Neural cell (in vitro differentiated cells): ENCODE results near the gene UBAC2. TPM values are rescaled to one million over a fixed set of nuclear protein-coding genes. Genes with fewer than 3 reads are reported as not detected.

Experiments
- H2AFZ ChIP-seq: fragments of 200-600, 300-800 bp; sonication (generic), shearing (Covaris generic); 2 replicates; pipeline ENCODE4 v1.6.0; 2014; ENCODE audit warnings: low read depth, mild to moderate bottlenecking, antibody characterized with exemption, low read length, moderate library complexity
- H3F3A ChIP-seq: fragments of 200-600 bp; shearing (Covaris generic); 2 replicates; pipeline ENCODE4 v1.6.1; 2016; ENCODE audit warnings: mild to moderate bottlenecking, moderate library complexity, mixed read lengths, antibody characterized with exemption, low read length; ENCODE audit not compliant: insufficient read depth, poor library complexity, severe bottlenecking
- H3K27ac ChIP-seq: fragments of 200-600, 300-800 bp; sonication (generic), shearing (Covaris generic); 2 replicates; pipeline ENCODE4 v1.5.1; 2014; ENCODE audit warnings: mild to moderate bottlenecking, low read length, moderate library complexity
- H3K27me3 ChIP-seq: fragments of 300-800, 200-600 bp; sonication (generic), shearing (Covaris generic); 2 replicates; pipeline ENCODE4 v1.6.0; 2014; ENCODE audit warnings: mild to moderate bottlenecking, low read depth, low read length, moderate library complexity; ENCODE audit not compliant: insufficient read depth
- H3K36me3 ChIP-seq: fragments of 300-800, 200-600 bp; sonication (generic), shearing (Covaris generic); 2 replicates; pipeline ENCODE4 v1.5.1; 2014; ENCODE audit warnings: mild to moderate bottlenecking, antibody characterized with exemption, low read length, moderate library complexity; ENCODE audit not compliant: insufficient read depth
- H3K4me2 ChIP-seq: fragments of 300-800, 200-600 bp; sonication (generic), shearing (Covaris generic); 2 replicates; pipeline ENCODE4 v1.6.0; 2014; ENCODE audit warnings: mild to moderate bottlenecking, low read length
- H3K4me3 ChIP-seq: fragments of 300-800, 200-600 bp; sonication (generic), shearing (Covaris generic); 2 replicates; pipeline ENCODE4 v1.5.1; 2014; ENCODE audit warnings: mild to moderate bottlenecking, low read length, moderate library complexity
- H3K79me2 ChIP-seq: fragments of 200-600 bp; shearing (Covaris generic); replicated peaks from 2 replicates; pipeline ENCODE4 v1.6.0; 2014; ENCODE audit warnings: mild to moderate bottlenecking, low read length, moderate library complexity; ENCODE audit not compliant: insufficient read depth
- H3K9ac ChIP-seq: fragments of 300-800, 200-600 bp; sonication (generic), shearing (Covaris generic); 2 replicates; pipeline ENCODE4 v1.6.1; 2016; ENCODE audit warnings: mild to moderate bottlenecking, low read length, mixed read lengths
- H3K9me2 ChIP-seq: fragments of 200-600 bp; shearing (Covaris generic); 2 replicates; pipeline ENCODE4 v1.6.1; 2016; ENCODE audit warnings: mild to moderate bottlenecking, low read length, mixed read lengths; ENCODE audit not compliant: insufficient read depth
- H3K9me3 ChIP-seq: fragments of 200-600, 300-800 bp; sonication (generic), shearing (Covaris generic); 2 replicates; pipeline ENCODE4 v1.6.1; 2016; ENCODE audit warnings: mild to moderate bottlenecking, mixed run types, low read length, moderate library complexity, mixed read lengths
- H4K20me1 ChIP-seq: fragments of 200-600 bp; shearing (Covaris generic); 2 replicates; pipeline ENCODE4 v1.6.1; 2016; ENCODE audit warnings: mild to moderate bottlenecking, mixed run types; ENCODE audit not compliant: insufficient read depth
- EP300 ChIP-seq: fragments of 450-650 bp; conservative IDR thresholded peaks from 2 replicates; pipeline ENCODE4 v1.6.1; 2014; ENCODE audit warnings: antibody characterized with exemption, mild to moderate bottlenecking, moderate library complexity; ENCODE audit not compliant: poor library complexity, severe bottlenecking
- EZH2 ChIP-seq: fragments of 200-600, 300-800 bp; shearing (Covaris generic), sonication (generic); IDR thresholded peaks from 2 replicates; pipeline ENCODE4 v1.6.1; 2014; ENCODE audit warnings: antibody characterized with exemption, low read length, borderline replicate concordance, mild to moderate bottlenecking; ENCODE audit not compliant: insufficient read depth, poor library complexity, severe bottlenecking
- MXI1 ChIP-seq: fragments of 450-650 bp; conservative IDR thresholded peaks from 2 replicates; pipeline ENCODE4 v1.6.1; 2014; ENCODE audit warnings: antibody characterized with exemption, mild to moderate bottlenecking; ENCODE audit not compliant: poor library complexity, severe bottlenecking
- POLR2AphosphoS5 ChIP-seq: IDR thresholded peaks from 2 replicates; pipeline ENCODE4 v1.6.1; 2012
- RAD21 ChIP-seq: fragments of 450-650 bp; conservative IDR thresholded peaks from 2 replicates; pipeline ENCODE4 v1.6.1; 2014; ENCODE audit warnings: antibody characterized with exemption, mild to moderate bottlenecking, moderate library complexity
- SMC3 ChIP-seq: fragments of 450-650 bp; conservative IDR thresholded peaks from 2 replicates; pipeline ENCODE4 v1.6.1; 2014; ENCODE audit warnings: antibody characterized with exemption, mild to moderate bottlenecking, moderate library complexity; ENCODE audit not compliant: poor library complexity
- TAF1 ChIP-seq: IDR thresholded peaks from 2 replicates; pipeline ENCODE4 v1.6.1; 2012; ENCODE audit warnings: low read depth
- polyA plus RNA-seq: library from polyadenylated mRNA; depleted of rRNA; stranded (reverse); fragments of >200 nt; gene quantifications from 2 replicates; pipeline ENCODE4 v1.2.3, GENCODE V29; 2014
- TF ChIP-seq, protein P1 (sequence below): IDR thresholded peaks from 2 replicates; pipeline ENCODE4 v1.6.1; 2012; ENCODE audit warnings: borderline replicate concordance
- TF ChIP-seq, protein P2 (sequence below): fragments of 450-650 bp; IDR thresholded peaks from 2 replicates; pipeline ENCODE4 v1.5.1; 2014; ENCODE audit warnings: antibody characterized with exemption, mild to moderate bottlenecking, moderate library complexity; ENCODE audit not compliant: poor library complexity, severe bottlenecking

Gene UBAC2
- polyA plus RNA-seq, 1 donor from 2014 or later = 56.9 TPM

DNA sequence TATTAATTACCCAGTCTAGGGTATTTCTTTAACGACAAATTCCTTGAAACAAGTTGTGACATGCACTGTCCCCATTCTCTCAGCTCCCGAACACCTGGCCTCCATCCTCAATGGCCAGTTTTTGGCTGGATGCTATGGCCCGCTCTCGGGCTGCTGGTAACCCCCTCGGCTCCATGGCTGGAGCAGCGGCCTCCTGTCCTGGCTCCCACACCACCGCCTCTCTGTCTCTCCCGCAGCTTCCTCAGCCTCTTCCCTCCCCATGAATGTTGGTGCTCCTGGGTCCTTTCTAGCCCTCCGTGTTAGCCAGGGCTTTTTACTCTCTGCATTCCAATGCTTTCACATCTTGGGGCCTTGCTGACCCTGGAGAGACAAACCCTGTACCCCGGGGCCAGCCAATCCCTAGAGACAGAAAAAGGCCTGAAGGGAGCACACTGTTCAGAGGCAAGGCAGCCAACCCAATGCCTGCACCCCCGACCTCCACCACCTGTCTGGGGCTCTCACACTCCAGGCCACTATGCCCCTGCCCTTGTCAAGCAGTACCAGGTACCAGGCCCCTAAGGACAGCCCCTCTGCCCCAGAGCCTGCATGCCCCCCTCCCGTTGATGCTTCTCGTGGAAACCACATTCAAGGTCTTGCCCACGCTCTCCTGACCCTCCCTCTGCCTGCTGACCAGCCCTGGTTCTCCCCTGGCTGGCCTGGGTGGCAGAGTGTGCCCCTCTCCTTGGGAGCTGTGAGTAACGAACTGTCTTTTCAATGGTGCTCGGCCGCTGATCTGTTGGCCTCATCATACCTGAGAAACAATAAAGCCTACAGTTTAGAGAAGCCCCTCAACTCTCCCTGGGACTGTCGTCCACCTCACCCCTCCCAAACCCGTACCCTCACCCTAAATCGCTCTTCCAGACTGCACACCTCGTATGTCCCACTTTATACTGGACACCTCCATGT lies 193.4 kb downstream of the UBAC2 start:
- Histone ChIP-seq H3K9me3 (no peaks in the 10 kb centered on the region), H3K27me3 (no peaks in the 10 kb centered on the region), H3K4me3 (no peak overlapping the region), H3K79me2 (no peaks in the 10 kb centered on the region), H3F3A (no peaks in the 10 kb centered on the region), H3K36me3 (no peaks in the 10 kb centered on the region), H3K4me2 (no peak overlapping the region), H3K9ac (no peak overlapping the region), H4K20me1 (no peaks in the 10 kb centered on the region), H2AFZ (no peak overlapping the region), H3K9me2 (no peaks in the 10 kb centered on the region), H3K27ac (no peak overlapping the region)
- TF ChIP-seq RAD21 (no peak), MXI1 (no peak), POLR2AphosphoS5 (no peak), EZH2 (no peak), TAF1 (no peak), SMC3 (no peak), EP300 (no peak)
- TF ChIP-seq, protein P1, sequence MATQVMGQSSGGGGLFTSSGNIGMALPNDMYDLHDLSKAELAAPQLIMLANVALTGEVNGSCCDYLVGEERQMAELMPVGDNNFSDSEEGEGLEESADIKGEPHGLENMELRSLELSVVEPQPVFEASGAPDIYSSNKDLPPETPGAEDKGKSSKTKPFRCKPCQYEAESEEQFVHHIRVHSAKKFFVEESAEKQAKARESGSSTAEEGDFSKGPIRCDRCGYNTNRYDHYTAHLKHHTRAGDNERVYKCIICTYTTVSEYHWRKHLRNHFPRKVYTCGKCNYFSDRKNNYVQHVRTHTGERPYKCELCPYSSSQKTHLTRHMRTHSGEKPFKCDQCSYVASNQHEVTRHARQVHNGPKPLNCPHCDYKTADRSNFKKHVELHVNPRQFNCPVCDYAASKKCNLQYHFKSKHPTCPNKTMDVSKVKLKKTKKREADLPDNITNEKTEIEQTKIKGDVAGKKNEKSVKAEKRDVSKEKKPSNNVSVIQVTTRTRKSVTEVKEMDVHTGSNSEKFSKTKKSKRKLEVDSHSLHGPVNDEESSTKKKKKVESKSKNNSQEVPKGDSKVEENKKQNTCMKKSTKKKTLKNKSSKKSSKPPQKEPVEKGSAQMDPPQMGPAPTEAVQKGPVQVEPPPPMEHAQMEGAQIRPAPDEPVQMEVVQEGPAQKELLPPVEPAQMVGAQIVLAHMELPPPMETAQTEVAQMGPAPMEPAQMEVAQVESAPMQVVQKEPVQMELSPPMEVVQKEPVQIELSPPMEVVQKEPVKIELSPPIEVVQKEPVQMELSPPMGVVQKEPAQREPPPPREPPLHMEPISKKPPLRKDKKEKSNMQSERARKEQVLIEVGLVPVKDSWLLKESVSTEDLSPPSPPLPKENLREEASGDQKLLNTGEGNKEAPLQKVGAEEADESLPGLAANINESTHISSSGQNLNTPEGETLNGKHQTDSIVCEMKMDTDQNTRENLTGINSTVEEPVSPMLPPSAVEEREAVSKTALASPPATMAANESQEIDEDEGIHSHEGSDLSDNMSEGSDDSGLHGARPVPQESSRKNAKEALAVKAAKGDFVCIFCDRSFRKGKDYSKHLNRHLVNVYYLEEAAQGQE = no peak
- TF ChIP-seq, protein P2, sequence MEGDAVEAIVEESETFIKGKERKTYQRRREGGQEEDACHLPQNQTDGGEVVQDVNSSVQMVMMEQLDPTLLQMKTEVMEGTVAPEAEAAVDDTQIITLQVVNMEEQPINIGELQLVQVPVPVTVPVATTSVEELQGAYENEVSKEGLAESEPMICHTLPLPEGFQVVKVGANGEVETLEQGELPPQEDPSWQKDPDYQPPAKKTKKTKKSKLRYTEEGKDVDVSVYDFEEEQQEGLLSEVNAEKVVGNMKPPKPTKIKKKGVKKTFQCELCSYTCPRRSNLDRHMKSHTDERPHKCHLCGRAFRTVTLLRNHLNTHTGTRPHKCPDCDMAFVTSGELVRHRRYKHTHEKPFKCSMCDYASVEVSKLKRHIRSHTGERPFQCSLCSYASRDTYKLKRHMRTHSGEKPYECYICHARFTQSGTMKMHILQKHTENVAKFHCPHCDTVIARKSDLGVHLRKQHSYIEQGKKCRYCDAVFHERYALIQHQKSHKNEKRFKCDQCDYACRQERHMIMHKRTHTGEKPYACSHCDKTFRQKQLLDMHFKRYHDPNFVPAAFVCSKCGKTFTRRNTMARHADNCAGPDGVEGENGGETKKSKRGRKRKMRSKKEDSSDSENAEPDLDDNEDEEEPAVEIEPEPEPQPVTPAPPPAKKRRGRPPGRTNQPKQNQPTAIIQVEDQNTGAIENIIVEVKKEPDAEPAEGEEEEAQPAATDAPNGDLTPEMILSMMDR = no peak

GRCh38 chr13:99395436-99395835 lies 194.8 kb downstream of the UBAC2 start:
- Histone ChIP-seq H2AFZ (no peak overlapping the region), H3F3A (no peaks in the 10 kb centered on the region), H3K9ac (no peak overlapping the region), H3K4me2 (no peak overlapping the region), H3K9me3 (no peaks in the 10 kb centered on the region), H3K27ac (no peak overlapping the region), H4K20me1 (no peaks in the 10 kb centered on the region), H3K9me2 (no peaks in the 10 kb centered on the region), H3K79me2 (no peaks in the 10 kb centered on the region), H3K4me3 (no peak overlapping the region), H3K27me3 (no peaks in the 10 kb centered on the region), H3K36me3 (no peaks in the 10 kb centered on the region)
- TF ChIP-seq EP300 (no peak), RAD21 (no peak), POLR2AphosphoS5 (no peak), EZH2 (no peak), MXI1 (no peak), SMC3 (no peak), TAF1 (no peak)
- TF ChIP-seq, protein P2 = no peak
- TF ChIP-seq, protein P1 = no peak
